Cardiac fibroblast (primary cell): Measurements from ENCODE around the gene DNAH6.
A peak's percentile ranks its signal among the peaks of the same experiment; 100 is the strongest.

Experiments used
- DNase-seq, 2 donors: peaks; one replicate each; pipeline versions ENCODE4 v3.0.0 to v3.0.0-alpha.2; 2010; ENCODE audit warnings: low read depth in 2 of 2
- H3K4me3 ChIP-seq, 2 donors: replicated peaks in 1 of 2; 1 replicate in 1 of 2; 2 replicates in 1 of 2; pipeline ENCODE4 v1.5.1; 2011; ENCODE audit warnings: low read depth in 2 of 2, low read length in 2 of 2, mild to moderate bottlenecking in 2 of 2, moderate library complexity in 1 of 2
- CTCF ChIP-seq: IDR thresholded peaks from one replicate; pipeline ENCODE4 v1.5.1; 2011; ENCODE audit warnings: low read depth, mild to moderate bottlenecking, low read length, inconsistent platforms

Gene DNAH6

GRCh38 chr2:84481702-84482101 is 34.6 kb upstream of the DNAH6 start:
- TF ChIP-seq CTCF, result no peak
- peak; percentile 52 to 84 for DNase-seq
- no peak overlapping the region for H3K4me3 ChIP-seq

- TF ChIP-seq CTCF, result no peak
- H3K4me3 ChIP-seq, result no peak overlapping the region
- DNase-seq, result no peak
These were observed 33.7 kb upstream of the DNAH6 start for GRCh38 chr2:84482603-84483002.

- no peak for TF ChIP-seq CTCF
- DNase-seq, result no peak
- H3K4me3 ChIP-seq, result no peak overlapping the region
These were observed 33.0 kb upstream of the DNAH6 start for GRCh38 chr2:84483320-84483719.

GRCh38 chr2:84486441-84487115 is 29.7 kb upstream of the DNAH6 start:
- no peak for TF ChIP-seq CTCF
- peak; percentile 25 to 90 for DNase-seq
- H3K4me3 ChIP-seq, result no peak overlapping the region

GRCh38 chr2:84487298-84487996 is 28.9 kb upstream of the DNAH6 start:
- no peak for TF ChIP-seq CTCF
- no peak overlapping the region for H3K4me3 ChIP-seq
- DNase-seq, result peak in 1 of 2 donors; percentile 90

- no peak for TF ChIP-seq CTCF
- H3K4me3 ChIP-seq, result no peak overlapping the region
- no peak for DNase-seq
These were observed 25.0 kb upstream of the DNAH6 start for GRCh38 chr2:84491256-84491655.
